ENCODE data around the gene ZNF446.

GRCh38 chr19:58522709-58523108 is 46.6 kb downstream of the ZNF446 start:
- TF ChIP-seq CTCF (IDR thresholded peaks at IDR 0.05) (no peak), ZFX (IDR thresholded peaks at IDR 0.05; ENCODE audit: borderline replicate concordance) (no peak)

Data from 22Rv1 (cell line).